GM19452 (cell line): ENCODE data around the gene SPNS2.
A peak's percentile ranks its signal among the peaks of the same experiment; 100 is the strongest.

Experiments
- ATAC-seq: cut with Tn5 transposase; IDR thresholded peaks from one replicate; pipeline ENCODE4 v1.9.1; 2021; ENCODE audit not compliant: unreplicated experiment

Gene SPNS2, protein sequence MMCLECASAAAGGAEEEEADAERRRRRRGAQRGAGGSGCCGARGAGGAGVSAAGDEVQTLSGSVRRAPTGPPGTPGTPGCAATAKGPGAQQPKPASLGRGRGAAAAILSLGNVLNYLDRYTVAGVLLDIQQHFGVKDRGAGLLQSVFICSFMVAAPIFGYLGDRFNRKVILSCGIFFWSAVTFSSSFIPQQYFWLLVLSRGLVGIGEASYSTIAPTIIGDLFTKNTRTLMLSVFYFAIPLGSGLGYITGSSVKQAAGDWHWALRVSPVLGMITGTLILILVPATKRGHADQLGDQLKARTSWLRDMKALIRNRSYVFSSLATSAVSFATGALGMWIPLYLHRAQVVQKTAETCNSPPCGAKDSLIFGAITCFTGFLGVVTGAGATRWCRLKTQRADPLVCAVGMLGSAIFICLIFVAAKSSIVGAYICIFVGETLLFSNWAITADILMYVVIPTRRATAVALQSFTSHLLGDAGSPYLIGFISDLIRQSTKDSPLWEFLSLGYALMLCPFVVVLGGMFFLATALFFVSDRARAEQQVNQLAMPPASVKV

DNA sequence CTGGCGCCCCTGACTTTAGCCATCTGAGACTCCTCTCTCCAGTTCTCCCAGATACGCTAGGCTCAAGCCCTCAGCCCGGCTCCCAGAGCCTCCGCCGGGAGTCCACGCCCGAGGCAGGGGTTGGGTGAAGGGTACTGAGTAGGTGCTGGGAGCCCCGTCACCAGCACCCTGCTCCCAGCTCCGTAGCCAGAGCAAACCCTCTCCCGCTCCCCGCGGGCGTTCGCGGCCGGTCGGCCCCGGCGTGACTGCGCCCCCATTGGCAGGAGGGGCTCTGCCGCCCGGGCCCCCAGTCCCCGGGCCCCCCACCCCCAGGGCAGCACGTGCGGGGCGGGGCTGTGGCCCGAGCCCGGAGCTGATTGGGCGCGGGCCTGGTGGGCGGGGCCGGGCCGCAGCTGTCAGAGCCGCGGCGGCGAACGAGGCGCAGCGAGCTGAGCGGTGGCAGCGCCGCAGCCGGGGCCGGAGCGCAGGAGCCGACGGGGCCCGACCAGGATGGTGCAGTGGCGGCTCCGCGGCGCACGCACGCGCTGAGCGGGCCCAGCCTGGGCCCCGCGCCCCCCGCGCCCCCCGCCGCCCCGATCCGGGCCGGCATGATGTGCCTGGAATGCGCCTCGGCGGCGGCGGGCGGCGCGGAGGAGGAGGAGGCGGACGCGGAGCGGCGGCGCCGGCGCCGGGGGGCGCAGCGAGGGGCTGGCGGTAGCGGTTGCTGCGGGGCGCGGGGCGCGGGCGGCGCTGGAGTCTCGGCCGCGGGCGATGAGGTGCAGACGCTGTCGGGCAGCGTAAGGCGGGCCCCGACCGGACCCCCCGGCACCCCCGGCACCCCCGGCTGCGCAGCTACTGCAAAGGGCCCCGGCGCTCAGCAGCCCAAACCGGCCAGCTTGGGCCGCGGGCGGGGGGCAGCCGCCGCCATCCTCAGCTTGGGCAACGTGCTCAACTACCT is at the start of gene SPNS2:
Gene SPNS2, plus strand, starts transcription at position 421 of the 937 bp plus-strand sequence. Its CDS starts 167 bp downstream, at position 588.
- peak; percentile 70 for ATAC-seq

GRCh38 chr17:4449736-4450135 is 48.9 kb upstream of the SPNS2 start:
- no peak for ATAC-seq

GRCh38 chr17:4450710-4451316 is 47.9 kb upstream of the SPNS2 start:
- no peak for ATAC-seq

- no peak for ATAC-seq
These were observed 44.7 kb upstream of the SPNS2 start for GRCh38 chr17:4453812-4454591.

- no peak for ATAC-seq
These were observed 38.0 kb upstream of the SPNS2 start for GRCh38 chr17:4460661-4461060.

DNA sequence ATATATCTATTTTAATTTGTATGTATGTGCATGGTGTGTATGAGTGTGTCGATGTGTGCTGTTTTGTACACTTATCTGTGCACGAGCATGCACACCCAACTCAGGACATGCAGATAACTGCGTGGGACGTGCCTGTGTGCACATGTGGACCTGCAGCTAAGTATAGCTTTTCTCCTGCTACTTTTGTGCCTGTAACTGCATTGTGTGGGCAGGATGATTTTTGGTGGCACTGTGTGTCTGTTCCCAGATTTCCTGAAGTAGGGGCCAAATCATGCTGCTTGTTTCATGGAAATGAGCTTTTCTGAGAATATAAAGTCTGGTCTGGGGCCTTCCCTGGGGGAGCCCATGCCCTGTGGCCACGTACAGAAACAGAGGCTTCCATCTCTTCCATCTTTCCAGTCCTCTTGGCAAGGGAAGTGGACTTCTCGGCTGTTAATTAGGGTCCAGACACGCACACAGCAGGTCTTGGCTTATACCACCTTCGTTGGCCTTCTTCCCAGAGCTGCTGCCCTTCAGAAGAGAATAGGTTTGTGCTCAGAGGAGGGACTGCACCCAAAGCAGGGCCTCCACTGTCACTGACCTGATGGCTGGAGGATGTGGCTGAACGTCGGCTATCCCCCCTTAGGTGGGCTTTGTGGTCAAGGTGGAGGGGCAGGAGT is 34.7 kb upstream of the SPNS2 start:
- ATAC-seq: no peak

GRCh38 chr17:4465786-4466185 is 32.9 kb upstream of the SPNS2 start:
- ATAC-seq: no peak

GRCh38 chr17:4467287-4467686 is 31.4 kb upstream of the SPNS2 start:
- ATAC-seq: no peak

GRCh38 chr17:4469552-4469951 is 29.1 kb upstream of the SPNS2 start:
- no peak for ATAC-seq

DNA sequence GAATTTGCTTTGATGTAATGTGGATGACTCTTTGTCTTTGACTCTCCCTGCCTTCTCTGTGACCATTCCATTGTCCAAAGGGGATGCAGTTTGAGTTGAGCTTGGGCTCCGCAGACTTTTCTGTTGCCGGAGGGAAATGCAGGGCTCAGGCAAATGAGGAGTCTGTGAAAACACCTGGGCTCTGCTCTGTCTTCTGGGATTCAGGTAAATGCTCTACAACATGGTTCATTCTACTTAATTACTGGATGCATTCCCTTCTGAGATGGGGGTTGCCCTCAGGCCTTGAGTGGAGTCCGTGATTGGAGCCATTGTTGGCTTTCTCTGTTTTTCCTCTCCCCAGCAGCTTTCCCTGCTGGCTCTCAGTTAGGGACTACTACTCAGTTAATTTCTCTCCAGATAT is 26.4 kb upstream of the SPNS2 start:
- ATAC-seq: no peak

GRCh38 chr17:4474093-4474492 is 24.6 kb upstream of the SPNS2 start:
- no peak for ATAC-seq

GRCh38 chr17:4475001-4475400 is 23.7 kb upstream of the SPNS2 start:
- no peak for ATAC-seq

DNA sequence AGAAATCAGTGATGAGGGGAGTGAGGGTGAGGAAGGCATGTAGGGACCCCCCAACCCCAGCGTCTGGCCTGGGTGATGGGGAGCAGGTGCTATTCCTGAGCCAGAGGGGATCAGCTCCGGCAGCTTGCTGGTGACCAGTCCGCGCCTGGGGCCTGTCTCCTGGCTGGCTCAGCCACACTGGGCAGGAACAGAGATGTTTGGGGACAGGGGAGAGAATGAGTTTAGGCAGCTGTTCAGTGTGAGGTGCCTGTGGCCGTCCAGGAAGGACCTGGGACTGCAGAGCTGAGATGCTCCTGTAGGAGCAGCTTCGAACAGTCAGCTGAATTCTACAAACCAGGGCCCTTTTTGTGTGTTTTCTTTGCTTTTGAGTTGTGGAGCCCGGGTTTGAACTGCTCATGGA is 23.2 kb upstream of the SPNS2 start:
- ATAC-seq: no peak

- no peak for ATAC-seq
These were observed 22.7 kb upstream of the SPNS2 start for GRCh38 chr17:4476017-4476416.

GRCh38 chr17:4476511-4477070 is 22.1 kb upstream of the SPNS2 start:
- ATAC-seq: no peak

- ATAC-seq: no peak
These were observed 21.4 kb upstream of the SPNS2 start for GRCh38 chr17:4477255-4477791.

GRCh38 chr17:4478318-4478830 is 20.3 kb upstream of the SPNS2 start:
- no peak for ATAC-seq

DNA sequence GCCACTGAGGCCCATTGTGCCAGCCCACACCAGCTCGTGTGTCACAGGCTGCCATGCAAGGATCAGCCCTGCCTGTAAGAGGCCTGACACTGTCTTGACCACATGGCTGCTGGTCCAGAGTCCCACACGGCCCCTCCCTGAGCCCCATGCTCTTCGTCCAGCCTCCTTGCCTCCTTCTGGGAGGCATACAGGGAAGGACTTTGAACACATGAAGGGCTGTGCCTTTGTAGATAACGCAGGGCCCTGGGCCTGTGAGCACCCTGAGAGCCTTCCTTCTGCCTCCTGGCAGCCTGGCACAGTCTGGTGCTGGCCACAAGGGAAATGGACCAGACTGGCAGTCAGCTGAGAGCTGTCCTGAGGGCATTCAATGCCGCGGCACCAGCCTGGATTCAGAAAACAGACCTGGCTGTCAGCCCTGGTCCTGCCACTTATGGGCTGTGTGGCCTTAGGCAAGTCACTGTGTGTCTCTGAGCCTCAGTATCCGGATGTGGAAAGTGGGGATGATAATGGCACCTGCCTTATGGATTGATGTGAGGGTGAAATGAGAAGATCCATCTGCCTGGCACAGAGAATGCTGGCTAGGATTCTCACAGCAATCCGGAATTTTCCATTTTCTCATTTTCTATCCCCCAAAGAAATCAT is 19.2 kb upstream of the SPNS2 start:
- no peak for ATAC-seq
